ENCODE measurements around the gene FKBP14.
"Not testable (repeated sequence)": the region's sequence is repeated elsewhere in the genome, so short reads cannot be mapped to it uniquely, and the experiment has no call there.

FKBP14 gene

GRCh38 chr7:29968683-29969395, 57.7 kb downstream of the FKBP14 start:
- no peak overlapping the region for H3K4me3 ChIP-seq (ENCODE audit: low read length)
- no peak for TF ChIP-seq CTCF (conservative IDR thresholded peaks at IDR 0.05; ENCODE audit: low read length)
- DNase-seq (ENCODE audit: low read depth): peak; percentile 46

GRCh38 chr7:29965030-29965429, 61.5 kb downstream of the FKBP14 start:
- no peak overlapping the region for H3K4me3 ChIP-seq (ENCODE audit: low read length)
- no peak for DNase-seq (ENCODE audit: low read depth)
- TF ChIP-seq CTCF (conservative IDR thresholded peaks at IDR 0.05; ENCODE audit: low read length): no peak

- no peak overlapping the region for H3K4me3 ChIP-seq (ENCODE audit: low read length)
- TF ChIP-seq CTCF (conservative IDR thresholded peaks at IDR 0.05; ENCODE audit: low read length): no peak
- DNase-seq (ENCODE audit: low read depth): no peak
Observed at GRCh38 chr7:29962035-29962434, 64.5 kb downstream of the FKBP14 start.

GRCh38 chr7:29961611-29962010, 64.9 kb downstream of the FKBP14 start:
- not testable (repeated sequence) for DNase-seq (ENCODE audit: low read depth)

More at GRCh38 chr7:29961611-29962010, 64.9 kb downstream of the FKBP14 start:
- H3K4me3 ChIP-seq (ENCODE audit: low read length): not testable (repeated sequence)

Measured in AG10803 (cell line).